Vagina (tissue), 2 donors: ENCODE measurements around the gene C2CD2.

ENCODE experiments used
- POLR2A ChIP-seq, 2 donors: fragments of 450-650 bp; IDR thresholded peaks; one replicate each; pipeline ENCODE4 v1.6.1; 2017; ENCODE audit warnings: antibody characterized with exemption in 2 of 2, mild to moderate bottlenecking in 2 of 2, moderate library complexity in 2 of 2
- TF ChIP-seq, protein P1 (sequence below), 3 experiments: fragments of 450-650 bp in 2 of 3; fragments of 200-600 bp in 1 of 3; sonication (generic) in 1 of 3; IDR thresholded peaks; one replicate each; pipeline ENCODE4 v1.5.1; 2017 to 2019; ENCODE audit warnings: antibody characterized with exemption in 3 of 3, mild to moderate bottlenecking in 2 of 3, moderate library complexity in 2 of 3

DNA sequence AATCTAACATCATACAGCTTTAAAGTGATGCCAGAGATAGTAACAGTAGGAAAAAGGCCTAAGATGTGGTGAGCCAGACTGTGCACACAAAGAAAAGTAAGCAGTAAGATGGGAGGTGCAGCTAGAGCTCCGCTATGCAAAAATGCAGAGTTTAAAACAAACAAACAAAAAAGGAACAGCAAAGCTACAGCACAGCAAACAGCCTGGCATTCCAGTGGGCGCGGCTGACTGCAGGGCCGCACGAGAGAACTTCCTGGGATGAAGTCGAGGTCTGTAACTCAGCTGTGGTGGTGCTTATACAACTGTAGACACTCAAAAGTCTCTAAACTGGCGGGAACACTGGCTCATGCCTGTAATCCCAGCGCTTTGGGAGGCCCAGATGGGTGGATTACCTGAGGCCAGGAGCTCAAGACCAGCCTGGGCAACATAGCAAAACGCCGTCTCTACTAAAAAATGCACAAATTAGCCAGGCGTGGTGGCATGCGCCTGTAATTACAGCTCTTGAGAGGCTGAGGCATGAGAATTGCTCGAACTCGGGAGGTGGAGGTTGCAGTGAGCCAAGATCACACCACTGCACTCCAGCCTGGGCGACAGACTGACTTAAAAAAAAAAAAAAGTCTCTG lies 104.7 kb downstream of the C2CD2 start:
- no peak for TF ChIP-seq POLR2A (IDR thresholded peaks at IDR 0.05)
- TF ChIP-seq, protein P1, sequence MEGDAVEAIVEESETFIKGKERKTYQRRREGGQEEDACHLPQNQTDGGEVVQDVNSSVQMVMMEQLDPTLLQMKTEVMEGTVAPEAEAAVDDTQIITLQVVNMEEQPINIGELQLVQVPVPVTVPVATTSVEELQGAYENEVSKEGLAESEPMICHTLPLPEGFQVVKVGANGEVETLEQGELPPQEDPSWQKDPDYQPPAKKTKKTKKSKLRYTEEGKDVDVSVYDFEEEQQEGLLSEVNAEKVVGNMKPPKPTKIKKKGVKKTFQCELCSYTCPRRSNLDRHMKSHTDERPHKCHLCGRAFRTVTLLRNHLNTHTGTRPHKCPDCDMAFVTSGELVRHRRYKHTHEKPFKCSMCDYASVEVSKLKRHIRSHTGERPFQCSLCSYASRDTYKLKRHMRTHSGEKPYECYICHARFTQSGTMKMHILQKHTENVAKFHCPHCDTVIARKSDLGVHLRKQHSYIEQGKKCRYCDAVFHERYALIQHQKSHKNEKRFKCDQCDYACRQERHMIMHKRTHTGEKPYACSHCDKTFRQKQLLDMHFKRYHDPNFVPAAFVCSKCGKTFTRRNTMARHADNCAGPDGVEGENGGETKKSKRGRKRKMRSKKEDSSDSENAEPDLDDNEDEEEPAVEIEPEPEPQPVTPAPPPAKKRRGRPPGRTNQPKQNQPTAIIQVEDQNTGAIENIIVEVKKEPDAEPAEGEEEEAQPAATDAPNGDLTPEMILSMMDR (IDR thresholded peaks at IDR 0.05): no peak
